AG08396 (cell line): Measurements from ENCODE around the gene RAB3D.
"Not testable (repeated sequence)": the region's sequence is repeated elsewhere in the genome, so short reads cannot be mapped to it uniquely, and the experiment has no call there.

Experiments
- DNase-seq: peaks from one replicate; pipeline ENCODE4 v3.0.0; 2012; ENCODE audit warnings: low spot score, mixed read lengths

The RAB3D gene

GRCh38 chr19:11365557-11366117 is 26.2 kb upstream of the RAB3D start:
- no peak for DNase-seq

DNA sequence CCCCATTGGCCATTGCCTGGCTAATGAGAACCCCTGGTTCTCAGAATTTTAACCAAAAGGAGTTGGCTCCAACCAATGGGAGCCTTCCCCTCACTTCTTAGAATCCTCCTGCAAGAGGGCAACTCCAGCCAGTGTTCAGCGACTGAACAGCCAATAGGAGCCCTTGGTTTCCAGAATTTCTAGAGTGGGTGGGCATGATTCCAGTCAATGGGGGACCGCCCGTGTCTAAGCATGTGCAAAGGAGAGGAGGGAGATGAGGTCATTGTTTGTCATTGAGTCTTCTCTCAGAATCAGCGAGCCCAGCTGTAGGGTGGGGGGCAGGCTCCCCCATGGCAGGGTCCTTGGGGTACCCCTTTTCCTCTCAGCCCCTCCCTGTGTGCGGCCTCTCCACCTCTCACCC is 25.5 kb upstream of the RAB3D start:
- no peak for DNase-seq

- DNase-seq: no peak
Observed at GRCh38 chr19:11364296-11364904, 24.9 kb upstream of the RAB3D start.

DNA sequence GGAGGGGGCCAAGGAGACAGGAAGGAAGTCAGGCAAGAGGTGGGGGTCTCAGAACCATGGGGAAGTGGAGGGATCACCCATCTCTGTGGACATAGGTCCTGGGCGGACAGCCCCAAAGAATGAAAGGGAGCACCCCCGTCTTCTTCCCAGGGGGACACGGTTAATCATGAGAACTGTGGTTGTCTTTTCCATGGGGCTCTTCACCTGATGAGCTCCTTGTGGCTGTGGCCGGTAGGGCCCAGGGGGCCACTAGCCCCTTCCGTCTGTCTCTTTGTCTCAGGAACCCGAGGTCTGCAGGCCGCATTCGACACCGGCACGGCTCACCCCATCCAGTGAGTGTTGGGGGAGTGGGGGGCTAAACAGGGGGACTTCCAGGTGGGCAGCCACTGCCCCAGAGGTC is 24.4 kb upstream of the RAB3D start:
- no peak for DNase-seq

GRCh38 chr19:11361771-11362731 is 22.6 kb upstream of the RAB3D start:
- no peak for DNase-seq

- peak; percentile 48 for DNase-seq
Observed at GRCh38 chr19:11361037-11361770, 21.7 kb upstream of the RAB3D start.

DNA sequence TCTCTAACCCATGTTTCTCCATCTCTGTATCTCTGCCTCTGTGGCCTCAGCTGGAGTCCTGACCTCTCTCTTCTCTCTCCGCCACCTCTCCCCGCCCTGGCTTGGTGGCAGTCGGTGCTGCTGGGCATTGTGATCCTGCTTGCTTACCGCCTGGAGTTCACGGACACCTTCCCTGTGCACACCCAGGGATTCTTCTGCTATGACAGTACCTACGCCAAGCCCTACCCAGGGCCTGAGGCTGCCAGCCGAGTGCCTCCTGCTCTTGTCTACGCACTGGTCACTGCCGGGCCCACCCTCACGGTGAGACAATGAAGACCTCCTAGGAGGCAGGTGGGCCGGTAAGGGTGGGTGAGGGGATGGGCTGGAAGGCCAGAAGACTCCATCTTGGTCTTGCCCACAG is 20.0 kb upstream of the RAB3D start:
- no peak for DNase-seq

DNA sequence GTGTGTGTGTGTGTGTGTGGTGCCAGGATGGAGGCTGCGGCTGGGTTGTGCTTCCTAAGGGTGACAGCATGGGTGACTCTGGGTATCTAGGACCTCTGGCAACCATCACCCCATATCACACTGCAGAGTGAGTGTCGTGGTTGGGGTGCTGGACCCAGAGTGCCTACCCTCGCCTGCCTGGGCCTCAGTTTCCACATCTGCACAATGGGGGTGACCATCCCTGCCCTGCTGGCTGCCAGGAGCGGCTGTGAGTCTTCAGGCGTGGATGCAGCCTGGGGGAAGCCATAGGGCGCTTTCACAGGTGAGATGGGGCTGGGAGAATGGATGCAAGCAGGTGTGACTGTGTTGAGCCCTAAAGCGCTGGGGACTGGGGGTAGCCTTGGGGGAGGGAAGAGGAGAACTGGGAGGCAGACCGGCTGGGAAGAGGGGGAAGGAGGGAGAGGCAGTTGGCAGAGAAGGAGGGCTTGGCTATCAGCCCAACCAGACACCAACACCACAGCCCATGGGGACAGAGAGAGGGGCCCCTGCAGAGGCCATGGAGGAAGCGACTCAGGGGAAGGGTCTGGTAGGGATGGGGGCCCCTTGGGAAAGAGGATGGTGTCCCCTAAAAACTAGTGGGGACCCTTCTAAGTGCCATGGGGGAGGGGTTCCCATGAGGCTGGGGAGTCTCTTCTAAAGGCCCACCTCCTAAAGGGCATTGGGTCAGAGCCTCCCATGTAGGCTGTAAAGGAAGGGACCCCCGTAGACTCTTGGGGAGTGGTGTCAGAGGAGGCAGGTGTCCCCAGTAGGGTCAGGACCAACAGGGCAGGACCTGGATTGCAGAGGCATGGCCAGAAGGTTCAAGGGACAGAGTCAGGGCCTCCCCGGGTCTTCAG is 17.5 kb upstream of the RAB3D start:
- DNase-seq: no peak

- no peak for DNase-seq
Observed at GRCh38 chr19:11356074-11356397, 16.6 kb upstream of the RAB3D start.

GRCh38 chr19:11355160-11356073 is 16.0 kb upstream of the RAB3D start, which contains the start of gene PLPPR2:
PLPPR2 (plus strand) TSS chr19:11355432; CDS start chr19:11357674, 2,242 bp downstream.
- peak; percentile 97 for DNase-seq

GRCh38 chr19:11354102-11354501 is 14.6 kb upstream of the RAB3D start:
- DNase-seq: not testable (repeated sequence)

- DNase-seq: no peak
Observed at GRCh38 chr19:11349171-11349570, 9.7 kb upstream of the RAB3D start.

- DNase-seq: no peak
Observed at GRCh38 chr19:11347546-11348039, 8.1 kb upstream of the RAB3D start.

DNA sequence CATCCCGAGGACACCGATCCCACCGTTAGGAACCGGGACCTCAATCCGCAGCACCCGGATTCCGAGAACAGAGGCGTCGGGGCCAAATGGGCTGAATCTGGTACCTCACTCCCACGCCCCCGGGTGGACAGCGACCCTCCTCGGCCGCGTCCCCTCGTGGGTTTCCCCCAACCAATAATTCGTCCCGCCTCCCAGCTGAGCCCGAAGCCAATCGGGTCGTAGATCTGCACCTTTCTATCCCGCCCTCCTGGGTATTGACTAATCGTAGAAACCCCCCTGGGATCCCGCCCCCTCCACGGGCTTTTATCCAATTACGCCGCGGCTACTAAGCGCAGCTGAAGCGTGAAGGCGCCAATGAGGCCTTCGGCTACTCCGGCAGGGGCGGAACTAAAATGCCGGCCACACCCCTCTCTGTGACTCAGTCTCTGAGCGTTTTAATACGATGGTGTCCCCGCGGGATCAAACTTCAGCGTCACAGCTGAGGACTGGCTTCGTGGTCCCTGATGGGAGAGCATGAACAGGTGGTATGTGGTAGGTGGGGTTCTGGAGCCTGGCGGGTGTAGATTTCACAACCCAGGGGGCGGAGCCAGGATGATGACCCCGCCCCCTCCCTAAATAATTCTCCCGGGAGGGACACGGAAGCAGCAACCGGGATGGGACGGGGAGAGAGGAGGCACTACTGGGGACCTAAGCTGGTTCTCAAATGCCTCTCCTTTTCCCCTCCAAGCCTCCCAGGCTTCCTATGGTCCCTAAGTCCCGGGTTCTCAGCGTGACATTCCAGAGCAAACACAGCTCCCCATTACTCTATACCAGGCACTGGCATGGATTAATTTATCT is 6.9 kb upstream of the RAB3D start, which contains the start of the genes CCDC159 and TMEM205:
Gene CCDC159 (plus strand): TSS at position 416 of the 837 bp plus-strand sequence. CDS start 88 bp downstream, at position 504.
Gene TMEM205 (minus strand): TSS at position 165 of the 837 bp plus-strand sequence. CDS start 649 bp downstream, outside the sequence.
- peak; percentile 97 for DNase-seq

DNA sequence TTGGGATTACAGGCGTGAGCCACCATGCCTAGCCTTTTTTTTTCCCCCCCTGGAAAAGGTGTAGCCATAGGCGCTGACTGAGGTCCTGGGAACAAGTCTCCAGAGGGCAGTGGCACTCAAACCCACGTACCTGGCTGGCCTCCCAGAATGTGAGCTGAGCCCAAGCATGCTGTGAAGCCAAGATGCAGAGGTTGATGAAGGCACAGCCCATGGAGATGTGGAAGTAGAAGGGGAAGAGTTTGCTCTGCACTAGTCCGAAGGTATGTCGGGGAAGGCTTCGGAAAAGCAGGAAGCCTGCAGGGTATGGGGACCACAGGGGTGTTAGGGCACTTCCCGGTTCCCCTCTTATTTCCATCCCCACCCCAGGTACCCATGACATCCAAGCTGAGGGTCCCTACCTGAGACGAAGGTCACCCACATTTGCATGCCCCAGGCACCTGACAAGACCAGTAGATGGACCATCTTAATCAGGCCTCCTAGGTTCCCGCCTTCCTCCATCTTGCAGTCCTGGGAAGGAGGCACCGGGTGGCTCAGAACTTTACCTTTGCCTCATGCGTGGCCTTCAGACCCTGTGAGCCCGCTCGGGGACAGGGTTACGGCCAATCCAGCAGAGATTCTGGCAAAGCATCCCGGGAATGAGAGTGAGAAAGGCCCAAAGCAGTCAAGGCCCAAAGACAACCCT is 5.8 kb upstream of the RAB3D start:
- no peak for DNase-seq

- no peak for DNase-seq
Observed at GRCh38 chr19:11342429-11342828, 3.0 kb upstream of the RAB3D start.

DNA sequence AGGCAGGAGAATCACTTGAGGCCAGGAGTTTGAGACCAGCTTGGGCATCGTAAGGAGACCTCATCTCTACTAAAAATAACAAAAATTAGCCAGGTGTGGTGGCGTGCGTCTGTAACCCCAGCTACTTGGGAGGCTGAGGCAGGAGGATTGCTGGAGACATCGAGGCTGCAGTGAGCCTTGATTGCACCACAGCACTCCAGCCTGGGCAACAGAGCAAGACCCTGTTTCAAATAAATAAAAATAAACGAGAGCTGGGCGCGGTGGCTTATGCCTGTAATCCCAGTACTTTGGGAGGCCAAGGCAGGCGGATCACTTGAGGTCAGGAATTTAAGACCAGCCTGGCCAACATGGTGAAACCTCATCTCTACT is 626 bp upstream of the RAB3D start:
- DNase-seq: not testable (repeated sequence)

DNA sequence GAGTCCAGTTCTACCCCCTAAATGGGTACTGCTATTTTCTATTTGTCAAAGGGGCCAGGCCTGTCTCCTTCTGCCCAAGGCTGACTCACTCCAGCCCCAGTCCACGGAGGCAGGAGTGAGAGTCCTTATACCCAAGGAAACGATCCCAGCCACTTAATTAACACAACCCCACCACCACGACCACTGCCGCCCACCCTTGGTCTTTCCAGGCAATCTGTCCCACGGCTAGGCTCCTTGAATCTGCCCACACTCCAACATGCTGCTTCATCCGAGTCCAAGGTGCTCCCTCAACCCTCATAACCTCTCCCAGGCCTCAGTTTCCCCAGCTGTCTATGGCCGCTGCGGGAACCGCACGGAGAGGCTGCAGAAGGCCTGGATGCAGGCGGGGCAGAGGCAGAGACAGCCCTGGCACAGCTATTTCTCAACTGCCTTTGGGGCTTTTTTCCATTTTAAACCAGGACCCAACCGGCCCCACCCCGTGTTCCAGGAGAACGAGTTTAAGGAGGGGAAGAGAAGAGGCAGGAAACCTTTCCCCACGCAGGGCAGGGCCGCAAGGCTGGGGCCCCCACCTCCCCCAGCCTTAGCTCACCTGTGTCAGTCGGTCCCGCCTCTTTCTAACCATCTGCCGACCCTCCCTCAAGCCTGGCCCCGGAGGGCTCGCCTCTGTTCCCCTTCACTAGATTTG is 746 bp downstream of the RAB3D start:
- DNase-seq: no peak
